WI38 (cell line): ENCODE data around the gene AGAP1.

ENCODE experiments used
- H3K4me3 ChIP-seq: 2 replicates; pipeline ENCODE4 v1.5.1; 2011; ENCODE audit warnings: low read depth, mild to moderate bottlenecking, control low read depth, low read length
- TF ChIP-seq, protein P1 (sequence below): IDR thresholded peaks from 2 replicates; pipeline ENCODE4 v1.5.1; 2012; ENCODE audit warnings: low read depth, mild to moderate bottlenecking, control low read depth, low read length

The AGAP1 gene

DNA sequence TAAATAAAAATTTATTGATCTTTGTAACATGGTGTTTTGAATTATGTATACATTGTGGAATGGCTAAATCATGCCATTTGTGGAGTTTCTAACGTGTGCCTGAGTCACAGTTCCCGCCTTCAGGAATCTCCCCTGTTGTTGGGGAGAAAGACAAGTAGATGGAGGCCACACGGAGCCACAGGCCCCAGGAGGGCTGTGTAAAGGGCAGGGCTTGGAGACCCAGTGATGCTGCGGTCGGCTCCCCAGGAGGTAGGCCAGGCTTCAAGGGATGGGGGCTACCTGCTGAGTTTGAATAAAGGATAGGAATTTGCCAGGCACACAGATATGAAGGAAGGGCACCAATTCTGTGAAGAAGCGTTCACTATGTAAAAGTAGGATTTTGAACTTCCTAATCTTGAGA lies 417.3 kb downstream of the AGAP1 start:
- TF ChIP-seq, protein P1, sequence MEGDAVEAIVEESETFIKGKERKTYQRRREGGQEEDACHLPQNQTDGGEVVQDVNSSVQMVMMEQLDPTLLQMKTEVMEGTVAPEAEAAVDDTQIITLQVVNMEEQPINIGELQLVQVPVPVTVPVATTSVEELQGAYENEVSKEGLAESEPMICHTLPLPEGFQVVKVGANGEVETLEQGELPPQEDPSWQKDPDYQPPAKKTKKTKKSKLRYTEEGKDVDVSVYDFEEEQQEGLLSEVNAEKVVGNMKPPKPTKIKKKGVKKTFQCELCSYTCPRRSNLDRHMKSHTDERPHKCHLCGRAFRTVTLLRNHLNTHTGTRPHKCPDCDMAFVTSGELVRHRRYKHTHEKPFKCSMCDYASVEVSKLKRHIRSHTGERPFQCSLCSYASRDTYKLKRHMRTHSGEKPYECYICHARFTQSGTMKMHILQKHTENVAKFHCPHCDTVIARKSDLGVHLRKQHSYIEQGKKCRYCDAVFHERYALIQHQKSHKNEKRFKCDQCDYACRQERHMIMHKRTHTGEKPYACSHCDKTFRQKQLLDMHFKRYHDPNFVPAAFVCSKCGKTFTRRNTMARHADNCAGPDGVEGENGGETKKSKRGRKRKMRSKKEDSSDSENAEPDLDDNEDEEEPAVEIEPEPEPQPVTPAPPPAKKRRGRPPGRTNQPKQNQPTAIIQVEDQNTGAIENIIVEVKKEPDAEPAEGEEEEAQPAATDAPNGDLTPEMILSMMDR, result no peak
- no peak overlapping the region for H3K4me3 ChIP-seq

DNA sequence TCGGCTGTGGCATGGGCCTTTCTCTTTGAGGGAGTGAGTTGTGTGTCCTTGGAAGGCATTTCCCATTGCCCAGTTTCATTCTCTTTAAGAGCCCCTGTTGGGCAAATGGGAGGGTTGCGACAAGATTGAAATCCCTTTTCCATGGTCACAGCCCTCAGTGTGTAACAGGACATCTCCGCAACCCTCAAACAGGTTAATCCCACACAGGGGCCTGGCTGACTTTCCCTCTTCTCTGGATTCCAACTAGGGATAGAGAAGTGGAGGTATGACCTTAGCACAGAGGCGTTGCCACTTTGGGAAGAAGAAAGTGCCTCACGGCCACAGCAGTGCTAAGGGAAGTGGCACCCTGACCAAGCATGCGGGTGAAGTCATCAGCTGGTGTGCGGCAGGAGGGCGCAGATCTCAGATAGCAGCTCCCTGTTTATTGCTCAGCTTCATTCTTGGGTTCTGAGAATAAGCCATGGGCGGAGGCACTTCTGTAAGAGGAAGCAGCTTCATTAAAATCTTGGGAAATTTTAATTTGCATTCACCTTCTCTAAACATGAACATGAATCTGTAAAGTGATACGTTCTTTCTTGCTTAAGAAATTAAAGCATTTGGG lies 417.9 kb downstream of the AGAP1 start:
- no peak overlapping the region for H3K4me3 ChIP-seq
- TF ChIP-seq, protein P1, result no peak

DNA sequence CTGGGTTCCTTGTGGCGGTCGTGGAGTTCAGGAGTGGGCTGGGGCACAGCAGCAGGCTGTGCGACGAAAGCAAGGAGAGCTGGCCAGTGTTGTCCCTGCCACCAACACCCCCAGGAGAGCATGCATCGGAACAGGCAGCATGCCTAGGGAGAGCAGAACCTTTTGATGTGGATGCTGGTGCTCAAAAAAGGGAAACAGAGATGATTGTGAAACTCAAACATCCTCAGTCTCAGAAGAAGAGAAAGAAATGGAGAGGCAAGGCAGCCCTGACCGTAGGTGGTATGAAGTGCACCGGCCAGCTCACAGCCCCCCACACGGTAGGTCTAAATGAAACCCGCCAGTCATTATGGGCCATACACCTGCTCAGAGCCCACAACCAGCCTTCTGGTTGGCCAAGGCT lies 420.9 kb downstream of the AGAP1 start:
- TF ChIP-seq, protein P1, result no peak
- no peak overlapping the region for H3K4me3 ChIP-seq

DNA sequence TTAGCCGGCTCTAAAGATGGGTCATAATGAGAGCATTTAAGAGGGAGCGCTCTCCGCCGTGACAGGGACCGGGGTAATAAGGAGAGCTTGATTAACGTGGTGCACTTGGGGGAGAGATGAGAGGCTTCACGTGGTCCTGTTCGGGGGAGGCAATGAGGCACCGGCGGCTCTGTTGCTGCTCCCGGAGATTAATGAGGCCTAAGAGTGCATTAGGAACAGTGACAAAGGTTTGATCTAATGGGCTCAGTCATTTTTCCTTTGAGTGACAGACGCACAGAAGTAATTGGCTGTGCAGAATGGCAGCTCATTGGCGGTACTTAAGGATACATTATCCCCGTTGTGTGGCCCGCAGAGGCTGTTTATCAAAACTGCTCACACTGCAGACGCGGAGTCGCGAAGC lies 423.7 kb downstream of the AGAP1 start:
- TF ChIP-seq, protein P1, result no peak
- no peak overlapping the region for H3K4me3 ChIP-seq

DNA sequence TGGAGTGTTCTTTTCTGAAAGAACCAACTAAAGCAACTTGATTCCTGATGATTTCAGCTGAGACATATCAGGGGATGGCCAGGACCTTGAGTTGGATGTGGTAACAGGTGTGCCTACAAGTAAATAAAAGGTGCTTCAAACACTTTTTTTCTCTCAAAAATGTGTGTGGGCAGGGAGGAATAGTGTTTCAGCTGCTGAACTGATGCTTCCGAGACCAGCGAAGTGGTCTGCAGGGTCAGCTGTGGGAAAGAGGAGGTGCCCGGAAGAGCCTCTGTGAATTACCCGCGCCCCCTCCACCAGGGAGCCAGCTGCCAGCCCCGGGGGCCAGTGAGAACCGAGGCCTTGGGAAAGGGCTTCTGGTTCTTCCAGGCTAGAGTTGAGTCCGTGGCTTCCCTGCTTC lies 425.0 kb downstream of the AGAP1 start:
- H3K4me3 ChIP-seq, result no peak overlapping the region
- TF ChIP-seq, protein P1, result no peak

DNA sequence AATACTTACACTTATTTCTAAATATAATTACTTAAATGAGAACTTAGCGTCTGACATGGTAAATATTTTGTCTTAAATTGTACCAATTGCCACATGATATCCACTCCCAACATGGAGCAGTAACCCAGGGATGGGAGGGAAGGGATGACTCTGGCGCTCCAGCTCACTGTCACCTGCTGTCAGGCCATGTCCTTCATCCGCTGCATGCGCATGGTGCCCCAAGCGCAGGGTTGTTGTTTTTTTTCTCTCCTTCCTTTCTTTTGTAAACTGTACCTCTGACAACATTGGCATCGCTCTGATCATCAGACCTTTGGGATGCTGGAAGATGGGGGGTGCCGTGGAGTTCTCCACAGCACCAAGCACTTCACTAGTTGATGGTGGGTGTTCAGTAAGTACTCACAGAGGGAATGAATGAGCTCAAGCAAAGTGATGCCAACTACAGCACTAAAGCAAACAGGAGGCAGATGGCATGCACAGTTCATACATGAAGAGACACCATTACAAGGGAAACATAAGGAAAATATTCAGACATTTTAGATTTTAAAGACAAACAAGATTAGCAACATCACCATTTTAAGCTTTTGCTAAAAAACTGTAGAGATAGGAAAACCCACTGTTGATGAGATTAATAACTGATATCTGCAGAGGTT lies 426.5 kb downstream of the AGAP1 start:
- TF ChIP-seq, protein P1, result no peak
- H3K4me3 ChIP-seq, result no peak overlapping the region

DNA sequence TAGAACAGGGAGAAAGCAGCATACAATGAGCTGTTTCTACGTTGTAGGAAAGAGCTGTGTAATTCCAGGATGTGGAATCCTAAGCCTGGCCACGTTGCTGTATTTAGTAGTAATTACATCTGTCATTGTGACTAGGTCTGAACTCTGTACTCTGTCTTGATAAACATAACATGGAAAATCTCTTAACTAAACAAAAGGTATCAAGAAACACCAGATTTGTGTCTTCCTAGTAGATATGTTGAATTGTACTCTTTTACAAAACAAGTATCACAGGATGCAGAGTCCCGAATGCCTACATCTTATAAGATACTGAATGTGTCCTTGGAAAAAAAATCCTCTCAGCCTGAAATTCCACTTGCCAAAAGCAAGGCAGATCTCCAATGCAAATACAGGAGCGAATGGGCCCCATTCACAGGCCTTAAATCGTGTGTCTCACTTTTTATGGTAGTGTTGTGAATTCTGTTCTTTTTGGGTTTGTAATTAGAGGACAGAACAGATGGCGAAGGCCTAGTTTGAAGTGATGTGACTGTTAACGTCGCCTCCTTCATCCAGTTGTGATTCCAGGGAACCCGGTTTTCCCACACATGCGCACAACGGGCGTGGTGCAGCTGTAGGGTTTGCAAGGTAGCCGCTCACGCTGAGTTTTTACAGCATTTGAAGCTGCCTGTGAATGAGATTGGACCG lies 427.8 kb downstream of the AGAP1 start:
- TF ChIP-seq, protein P1, result no peak
- H3K4me3 ChIP-seq, result no peak overlapping the region
